Globus pallidus (tissue), 1 donor: ENCODE measurements around the gene MEF2D.

ENCODE experiments used
- DNase-seq: peaks from one replicate; pipeline ENCODE4 v3.0.0-alpha.2; 2015; ENCODE audit warnings: low spot score

Gene MEF2D

DNA sequence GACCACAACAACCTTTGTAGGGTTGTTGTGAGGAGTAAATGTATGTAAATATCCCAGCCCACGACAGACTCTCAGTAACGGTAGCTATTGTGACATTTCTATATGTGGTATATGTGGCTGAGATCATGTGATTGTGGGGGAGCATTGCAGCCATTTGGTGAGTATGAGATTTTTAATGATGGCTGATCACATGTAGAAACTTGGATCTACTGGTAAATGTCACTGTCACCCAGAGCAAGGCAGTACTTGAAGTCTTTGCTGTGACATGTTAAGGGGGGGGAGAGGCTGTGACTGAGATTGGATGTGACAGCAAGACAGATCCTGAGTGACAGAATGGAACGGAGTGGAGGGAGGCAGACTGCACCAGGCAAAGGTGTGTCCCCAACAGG lies 23.9 kb upstream of the MEF2D start:
- DNase-seq = no peak

DNA sequence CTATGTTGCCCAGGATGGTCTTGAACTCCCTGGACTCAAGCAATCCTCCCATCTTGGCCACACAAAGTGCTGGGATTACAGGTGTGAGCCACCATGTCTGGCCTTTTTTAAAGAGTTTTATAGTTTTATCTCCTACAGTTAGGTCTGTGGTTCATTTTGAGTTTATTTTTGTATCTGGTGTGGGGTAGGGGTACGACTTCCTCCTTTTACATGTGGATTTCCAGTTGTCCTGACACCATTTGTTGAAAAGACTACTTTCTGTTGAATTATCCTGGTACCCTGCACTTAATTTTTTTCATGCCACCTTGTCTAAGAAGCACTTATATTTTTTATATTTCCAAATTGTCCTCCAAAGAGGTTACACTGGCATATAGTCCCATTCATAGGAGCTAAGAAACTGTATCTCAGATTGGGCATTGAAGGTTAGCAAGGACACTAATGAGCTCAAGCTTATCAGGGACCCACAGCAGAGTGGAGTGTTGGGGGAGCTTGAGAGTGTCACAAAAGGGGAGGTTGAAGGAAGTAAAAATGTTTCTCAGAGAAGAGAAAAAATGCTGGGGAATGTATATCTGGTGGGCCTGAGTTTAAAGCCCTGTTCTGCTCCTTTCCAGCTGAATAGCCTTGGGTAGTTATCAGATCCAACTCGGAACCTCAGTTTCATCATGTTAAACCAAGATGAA lies 23.4 kb upstream of the MEF2D start:
- DNase-seq = no peak

DNA sequence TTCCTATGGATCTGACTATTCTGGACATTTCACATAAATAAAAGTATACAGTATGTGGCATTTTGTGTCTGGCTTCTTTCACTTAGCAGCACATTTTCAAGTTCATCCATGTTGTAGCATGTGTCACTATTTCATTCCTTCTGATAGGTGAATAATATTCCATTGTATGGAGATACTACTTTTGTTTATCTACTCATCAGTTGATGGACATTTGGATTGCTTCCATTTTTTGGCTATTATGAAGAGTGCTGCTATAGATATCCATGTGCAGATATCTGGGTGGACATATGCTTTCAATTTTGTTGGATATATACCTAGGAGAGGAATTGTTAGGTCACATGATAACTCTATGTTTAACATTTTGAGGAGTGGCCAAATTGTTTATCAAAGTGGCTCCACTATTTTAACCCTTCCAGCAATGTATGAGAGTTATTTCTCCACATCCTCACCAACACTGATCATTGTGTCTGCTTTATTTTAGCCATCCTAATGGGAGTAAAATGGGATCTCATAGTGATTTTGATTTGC lies 21.9 kb upstream of the MEF2D start:
- no peak for DNase-seq

DNA sequence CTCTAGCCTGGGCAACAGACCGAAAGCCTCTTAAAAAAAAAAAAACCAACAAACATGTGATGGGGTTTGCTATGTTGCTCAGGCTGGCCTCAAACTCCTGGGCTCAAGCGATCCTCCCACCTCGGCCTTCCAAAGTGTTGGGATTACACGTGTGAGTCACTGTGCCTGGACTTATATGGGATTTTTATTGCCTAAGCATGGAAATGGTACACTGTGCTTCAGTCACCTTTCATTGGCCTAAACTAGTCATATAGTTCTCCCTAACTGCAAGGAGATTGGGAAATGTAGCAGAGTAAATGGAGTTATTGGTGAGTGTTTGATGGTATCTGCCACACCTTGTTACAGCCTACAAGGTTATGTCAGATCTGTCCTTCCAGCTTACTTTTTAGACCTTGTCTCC lies 17.2 kb upstream of the MEF2D start:
- no peak for DNase-seq

DNA sequence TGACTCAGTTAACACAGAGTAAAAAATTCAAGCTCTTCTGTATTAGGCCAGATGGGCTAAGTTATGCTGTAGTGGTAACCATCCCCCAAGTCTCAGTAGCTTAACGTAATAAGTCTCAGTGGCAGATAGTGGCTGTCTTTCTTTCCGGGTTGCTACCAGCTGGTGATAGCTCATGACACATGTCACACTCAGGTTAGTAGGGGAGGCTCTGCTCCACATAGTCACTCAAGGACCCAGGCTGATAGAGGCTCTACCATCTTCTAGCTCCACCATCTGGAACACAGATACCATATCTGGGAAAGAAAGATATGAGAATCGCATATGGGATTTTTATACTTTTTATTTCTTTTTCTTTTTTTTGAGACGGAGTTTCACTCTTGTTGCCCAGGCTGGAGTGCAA lies 16.2 kb upstream of the MEF2D start:
- no peak for DNase-seq

DNA sequence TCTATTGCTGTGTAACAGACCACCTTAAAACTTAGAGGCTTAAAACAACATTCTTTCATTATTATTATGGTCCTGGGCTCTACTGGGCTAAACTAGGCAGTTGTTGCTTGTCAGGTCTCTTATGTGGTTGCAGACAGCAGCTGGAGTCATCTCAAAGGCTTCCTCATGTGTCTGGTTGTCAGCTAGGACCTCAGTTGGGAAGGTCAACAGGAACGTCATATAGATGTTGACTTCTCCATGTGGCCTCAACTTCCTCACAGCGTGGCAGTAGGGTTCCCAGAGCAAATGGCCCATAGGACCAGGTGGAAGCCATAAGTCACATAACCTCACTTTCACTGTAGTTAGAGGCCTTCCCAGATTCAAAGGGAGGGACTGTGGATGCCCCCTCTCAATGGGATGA lies 15.4 kb upstream of the MEF2D start:
- DNase-seq = no peak

DNA sequence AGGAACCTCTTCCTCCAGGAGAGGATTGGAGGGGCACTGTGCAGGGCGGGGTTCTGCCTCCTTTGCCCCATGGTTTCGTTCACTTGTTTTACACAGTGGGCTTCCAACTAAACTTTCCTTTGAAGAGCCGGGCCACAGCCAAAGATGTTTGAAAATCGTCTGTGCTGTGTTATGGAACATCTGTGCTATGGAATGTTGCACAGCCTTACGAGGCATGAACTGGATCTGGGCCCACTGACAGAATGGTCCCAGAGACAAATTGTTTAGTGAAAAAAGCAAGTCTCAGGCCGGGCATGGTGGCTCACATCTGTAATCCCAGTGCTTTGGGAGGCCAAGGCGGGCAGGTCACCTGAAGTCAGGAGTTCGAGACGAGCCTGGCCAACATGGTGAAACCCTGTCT lies 12.6 kb upstream of the MEF2D start:
- no peak for DNase-seq

DNA sequence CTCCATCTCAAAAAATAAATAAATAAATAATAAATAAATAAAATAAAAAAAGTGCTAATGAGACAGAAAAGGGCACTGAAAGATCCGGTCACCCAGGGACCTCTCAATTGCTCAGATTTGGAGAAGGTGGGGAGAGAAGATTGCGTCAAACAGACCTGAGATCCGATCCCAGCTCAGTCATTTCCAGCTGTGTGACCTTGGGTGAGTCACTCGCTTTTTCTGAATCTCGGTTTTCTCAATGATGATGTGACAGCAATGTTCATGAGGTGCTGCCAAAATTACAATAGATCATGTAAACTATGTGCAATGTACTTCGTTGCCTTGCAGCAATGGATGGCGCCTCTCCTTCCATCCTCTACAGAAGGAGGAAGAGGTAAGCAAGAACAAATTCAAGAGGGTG lies 11.1 kb upstream of the MEF2D start:
- DNase-seq = no peak

DNA sequence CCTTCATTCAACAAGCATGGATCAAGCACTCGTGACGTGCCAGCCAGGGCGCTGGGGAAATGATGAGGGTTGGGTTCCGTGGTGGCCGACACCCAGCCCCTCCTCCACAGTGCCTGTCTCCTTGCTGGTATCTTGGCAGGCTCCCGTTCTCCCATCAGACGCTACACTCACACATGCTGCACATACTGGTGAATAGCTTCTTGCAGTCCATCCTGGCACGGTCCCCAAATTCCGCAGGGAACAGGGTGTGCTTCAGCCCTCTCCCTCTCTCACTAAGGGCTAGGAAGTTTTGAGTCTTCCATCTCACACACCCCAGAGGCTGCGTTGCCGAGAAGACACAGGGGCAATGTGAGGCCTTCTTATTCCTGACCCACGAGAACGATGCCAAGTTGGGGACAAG lies 10.1 kb upstream of the MEF2D start:
- DNase-seq = no peak

DNA sequence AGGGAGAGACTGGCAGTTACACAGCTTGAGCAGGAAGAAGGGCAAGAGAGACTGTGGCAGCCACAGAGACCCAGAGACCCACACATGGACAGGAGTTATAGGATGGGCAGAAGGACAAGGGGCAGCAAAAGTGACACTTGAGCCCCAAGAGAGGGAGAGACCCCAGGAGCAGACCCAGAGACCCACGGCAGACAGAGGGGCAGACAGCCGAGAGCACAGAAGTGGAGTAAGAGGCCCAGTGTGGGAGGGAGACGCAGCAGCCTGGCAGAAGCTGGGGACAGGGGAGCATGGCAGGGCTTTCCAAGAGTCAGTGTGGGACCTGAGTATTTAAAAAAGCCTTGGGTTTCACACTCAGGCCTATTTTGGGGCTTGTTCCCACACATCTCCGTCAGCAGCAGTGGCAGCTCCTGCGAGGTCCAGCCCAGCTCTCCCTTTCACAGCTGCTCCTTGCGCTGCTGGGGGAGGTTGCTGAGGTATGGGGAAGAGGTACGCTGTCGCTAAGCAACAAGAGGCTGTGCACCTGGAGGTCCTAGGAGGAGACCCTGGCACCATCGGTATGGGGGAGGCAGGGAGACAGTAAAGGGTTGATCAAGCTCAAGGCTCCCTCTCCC lies 9.0 kb upstream of the MEF2D start:
- DNase-seq = no peak

DNA sequence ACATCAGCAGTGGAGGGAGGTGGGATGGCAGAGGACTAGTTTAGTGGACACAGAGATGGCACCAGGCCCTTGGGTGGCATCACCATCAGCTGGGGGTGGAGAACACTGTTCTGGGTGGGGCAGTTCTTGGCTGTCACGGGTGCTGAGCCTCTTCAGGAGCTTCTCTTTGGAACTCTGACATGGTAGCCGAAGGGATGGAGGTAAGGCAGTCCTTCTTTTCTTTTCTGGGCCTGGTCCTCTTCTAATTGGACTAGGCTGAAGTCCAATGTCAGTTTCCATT lies 8.3 kb upstream of the MEF2D start:
- no peak for DNase-seq

DNA sequence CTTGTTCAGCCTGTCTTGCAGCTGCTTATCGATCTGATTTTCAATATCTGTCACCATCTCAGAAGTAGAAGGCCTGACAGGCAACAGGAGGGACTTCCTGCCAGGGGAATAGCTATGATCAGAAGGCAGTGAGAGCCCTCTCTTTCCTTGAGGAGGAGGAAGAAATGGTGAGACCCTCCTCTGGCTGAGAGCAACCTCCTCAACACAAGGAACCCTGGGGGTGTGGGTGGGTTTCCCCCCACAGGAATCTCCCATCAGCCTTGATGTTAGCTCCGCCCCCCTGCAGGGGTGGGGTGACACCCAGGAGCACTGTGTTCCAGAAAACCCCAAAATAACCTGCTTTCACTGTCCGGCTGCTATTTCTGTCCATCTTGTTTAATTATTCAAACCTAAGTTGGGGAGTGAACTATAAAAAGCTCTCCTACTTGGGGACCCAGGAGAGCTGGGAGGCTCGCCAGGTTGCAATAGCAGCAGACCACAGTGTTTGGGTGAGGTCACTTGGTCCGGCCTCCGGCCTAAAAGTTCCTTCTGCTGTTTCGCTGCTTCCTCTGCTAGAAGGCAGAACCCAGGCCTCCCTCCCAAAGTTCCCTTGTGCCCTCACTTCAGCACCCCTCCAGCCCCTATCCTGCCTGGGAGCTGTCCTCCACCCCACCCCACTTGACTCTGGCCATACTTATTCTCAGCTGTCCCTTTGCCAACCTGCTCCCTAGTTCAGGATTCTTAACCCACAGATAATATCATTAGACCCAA lies 7.8 kb upstream of the MEF2D start:
- no peak for DNase-seq

DNA sequence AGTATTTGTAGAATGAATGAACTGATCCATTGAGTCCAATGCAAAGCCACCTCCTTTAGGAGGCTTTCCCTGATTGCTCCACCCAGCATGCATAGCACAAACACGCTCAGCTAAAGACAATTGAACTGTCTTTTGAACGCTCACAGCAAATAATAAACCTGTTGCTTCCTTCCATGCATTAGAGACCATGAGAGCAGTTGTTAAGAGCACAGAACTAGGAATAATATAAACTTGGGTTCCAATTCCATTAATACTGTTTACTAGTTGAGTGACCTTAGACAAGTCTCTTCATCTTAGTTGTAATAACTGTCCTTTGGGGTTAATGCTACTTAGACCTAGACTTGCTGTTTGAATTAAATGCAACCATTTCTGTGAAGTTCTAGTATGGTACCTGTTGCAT lies 5.9 kb upstream of the MEF2D start:
- DNase-seq = no peak

DNA sequence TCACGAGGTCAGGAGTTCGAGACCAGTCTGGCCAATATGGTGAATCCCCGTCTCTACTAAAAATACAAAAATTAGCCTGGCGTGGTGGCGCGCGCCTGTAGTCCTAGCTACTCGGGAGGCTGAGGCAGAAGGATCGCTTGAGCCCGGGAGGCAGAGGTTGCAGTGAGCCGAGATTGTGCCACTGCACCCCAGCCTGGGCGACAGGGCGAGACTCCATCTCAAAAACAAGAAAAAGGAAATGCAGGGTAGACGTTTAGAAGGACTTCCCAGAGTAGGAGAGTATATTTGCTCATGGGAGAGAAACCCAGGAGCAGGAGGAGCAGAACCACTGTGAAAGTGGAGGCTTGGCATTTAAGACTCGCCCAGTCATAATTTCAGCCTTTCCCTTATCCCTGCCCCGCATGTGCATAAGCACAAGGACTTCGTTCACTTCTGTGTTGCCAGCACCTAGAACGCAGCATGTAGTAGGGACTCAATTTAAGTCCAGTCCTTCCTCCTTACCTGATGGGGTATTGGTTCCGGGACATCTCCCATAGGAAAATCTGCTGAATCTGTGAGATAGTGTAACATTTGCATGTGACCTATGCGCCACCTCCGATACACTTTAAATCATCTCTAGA lies 5.2 kb upstream of the MEF2D start:
- no peak for DNase-seq

DNA sequence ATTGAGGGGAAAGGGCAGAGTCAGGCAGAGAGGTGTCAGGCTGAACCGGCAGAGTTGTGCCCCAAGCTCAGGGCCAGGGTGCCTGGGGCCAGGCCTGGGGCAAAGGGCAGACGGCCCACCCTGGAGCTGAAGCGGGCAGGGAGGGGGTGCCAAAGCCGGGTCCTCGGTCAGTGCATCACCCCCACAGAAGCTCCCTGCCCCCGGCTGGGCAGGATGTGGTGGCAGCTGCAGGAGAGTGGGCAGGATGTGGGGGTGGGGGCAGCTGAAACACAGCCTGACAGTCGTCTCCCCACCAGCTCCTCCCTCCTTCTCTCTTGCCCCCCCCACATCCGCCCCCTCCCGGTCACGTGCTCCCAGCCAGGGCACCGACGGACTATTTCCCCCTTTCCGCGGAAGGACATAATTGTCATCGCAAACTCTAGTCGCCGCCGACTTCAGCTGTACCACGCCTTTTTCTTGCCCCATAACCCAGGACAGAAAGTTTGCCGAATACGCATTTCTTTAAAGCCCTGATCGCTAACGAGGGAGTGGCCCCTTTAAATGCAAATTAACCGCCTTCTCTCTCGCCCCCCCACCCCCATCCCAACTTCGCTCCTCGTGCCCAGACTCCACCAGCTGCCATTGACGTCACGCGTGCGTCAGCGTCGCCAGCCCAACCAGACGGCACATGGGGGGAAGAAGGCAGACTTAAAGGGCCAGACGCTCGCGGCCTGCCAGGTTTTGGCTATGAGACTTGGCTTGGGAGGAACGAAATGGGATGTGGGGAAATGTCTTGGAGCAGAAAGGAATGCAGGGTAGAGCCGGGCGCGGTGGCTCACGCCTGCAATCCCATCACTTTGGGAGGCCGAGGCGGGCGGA lies 4.5 kb upstream of the MEF2D start:
- DNase-seq = peak; percentile 98

DNA sequence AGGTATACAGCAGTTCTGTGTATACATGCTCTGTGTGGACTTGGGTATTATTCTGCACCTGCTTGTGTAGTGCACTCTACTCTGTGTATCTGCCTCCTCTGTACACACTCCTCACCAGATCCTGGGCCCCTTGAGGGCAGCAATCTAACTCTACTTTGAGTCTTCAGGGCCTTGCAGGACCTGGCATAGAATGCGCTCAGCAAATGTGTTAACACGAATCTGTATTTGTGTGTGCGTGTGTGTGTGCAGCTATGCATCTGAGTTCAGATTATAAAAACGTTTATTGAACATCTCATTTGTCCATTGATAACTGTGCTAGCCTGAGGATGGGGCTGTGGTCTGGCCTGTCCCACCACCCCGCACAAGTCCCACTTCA lies 3.9 kb upstream of the MEF2D start:
- DNase-seq = no peak

DNA sequence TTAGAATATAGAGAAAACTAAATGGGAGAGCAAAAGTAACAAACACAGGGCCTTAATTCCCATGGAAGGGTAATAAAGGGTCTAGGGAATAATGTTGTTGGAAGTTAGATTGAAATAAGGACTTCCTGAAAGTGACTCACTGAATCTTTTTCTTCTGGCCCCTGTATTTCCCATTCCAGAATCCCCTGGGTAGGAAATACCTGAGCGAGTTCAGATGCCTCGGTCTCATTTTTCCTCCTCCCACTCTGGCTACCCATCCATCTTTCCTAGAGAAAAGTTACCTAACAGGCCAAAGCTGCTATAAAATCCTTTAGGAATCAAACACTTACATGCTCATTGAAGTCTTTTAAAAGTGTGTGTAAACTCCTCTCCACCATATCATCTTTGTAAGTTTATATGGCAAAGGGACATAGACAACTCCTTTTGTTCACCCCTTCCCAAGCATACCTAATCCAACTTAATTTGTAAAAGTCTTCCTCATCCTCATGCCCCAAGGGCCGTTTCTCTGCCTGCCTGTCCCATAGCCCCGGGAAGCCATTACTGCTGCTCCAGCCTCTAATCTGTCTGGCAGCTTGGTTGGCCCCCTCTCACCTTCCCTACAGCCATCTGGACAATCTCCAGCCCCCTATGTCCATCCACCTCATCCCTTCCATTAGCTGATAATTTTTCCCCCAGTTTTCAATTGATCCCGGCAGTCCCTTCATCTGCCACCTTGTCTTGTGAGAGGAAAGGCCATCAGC lies 3.3 kb upstream of the MEF2D start:
- DNase-seq = no peak

DNA sequence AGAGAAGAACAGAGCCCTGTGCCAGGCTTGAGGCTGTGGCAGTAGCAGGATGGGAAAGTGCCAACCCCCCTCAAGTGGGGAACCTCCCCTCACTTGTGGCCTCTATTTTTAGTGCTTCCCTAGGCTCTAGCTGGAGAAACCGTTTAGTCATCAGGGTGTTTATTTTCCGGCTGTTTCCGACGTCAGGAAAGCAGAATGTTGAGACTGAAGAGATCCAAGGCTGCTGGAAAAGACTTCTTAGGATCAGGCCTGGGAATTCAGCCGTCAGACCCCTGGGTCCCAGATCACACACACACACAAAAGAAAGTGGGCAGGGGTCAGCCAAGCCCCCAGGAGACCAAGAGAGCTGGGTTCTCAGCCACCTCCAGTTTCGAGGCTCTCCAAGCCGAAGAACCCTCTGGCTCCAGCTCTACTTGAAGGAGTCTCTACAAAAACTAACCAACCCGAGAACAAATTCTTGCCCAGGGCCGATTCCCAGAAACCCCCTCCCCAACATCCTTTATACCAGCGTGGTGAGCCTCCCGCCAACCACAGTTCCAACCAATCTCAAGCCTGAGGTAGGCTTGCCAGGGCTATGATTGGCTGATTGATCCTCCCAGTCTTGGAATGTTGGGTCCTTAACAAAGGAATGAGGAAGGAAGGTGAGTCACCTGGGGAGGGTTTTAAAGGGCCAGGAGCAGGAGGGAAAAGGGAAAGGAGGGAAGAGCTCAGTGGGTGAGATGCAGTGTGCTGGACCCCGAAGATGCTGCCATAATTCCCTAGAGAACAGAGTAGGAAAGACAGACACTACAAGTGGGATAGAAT lies 2.5 kb upstream of the MEF2D start:
- DNase-seq = peak; percentile 76

DNA sequence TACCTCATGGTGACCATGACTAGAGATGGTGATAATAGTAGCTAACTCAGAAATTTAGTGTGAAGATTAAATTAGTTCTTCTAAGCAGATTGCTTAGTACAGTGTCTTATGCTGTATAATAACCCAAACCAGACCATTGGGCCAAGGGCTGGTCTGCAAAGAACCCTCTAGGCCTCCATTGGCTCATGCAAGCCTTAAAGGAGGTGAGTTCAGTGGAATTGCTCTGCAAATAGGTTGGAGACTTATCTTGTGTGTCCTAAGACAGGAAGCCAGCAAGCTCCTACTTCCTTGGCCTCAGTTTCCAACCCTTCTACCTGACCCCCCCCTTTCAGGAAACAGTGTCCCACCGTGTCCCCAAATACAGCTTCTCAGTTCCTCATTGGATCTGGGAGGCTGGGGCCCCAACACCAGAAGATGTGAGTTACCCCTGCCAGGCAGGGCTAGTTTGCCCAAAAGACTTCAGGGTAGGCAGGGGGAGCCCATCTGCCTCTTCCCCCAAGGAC lies 1.9 kb upstream of the MEF2D start:
- no peak for DNase-seq

DNA sequence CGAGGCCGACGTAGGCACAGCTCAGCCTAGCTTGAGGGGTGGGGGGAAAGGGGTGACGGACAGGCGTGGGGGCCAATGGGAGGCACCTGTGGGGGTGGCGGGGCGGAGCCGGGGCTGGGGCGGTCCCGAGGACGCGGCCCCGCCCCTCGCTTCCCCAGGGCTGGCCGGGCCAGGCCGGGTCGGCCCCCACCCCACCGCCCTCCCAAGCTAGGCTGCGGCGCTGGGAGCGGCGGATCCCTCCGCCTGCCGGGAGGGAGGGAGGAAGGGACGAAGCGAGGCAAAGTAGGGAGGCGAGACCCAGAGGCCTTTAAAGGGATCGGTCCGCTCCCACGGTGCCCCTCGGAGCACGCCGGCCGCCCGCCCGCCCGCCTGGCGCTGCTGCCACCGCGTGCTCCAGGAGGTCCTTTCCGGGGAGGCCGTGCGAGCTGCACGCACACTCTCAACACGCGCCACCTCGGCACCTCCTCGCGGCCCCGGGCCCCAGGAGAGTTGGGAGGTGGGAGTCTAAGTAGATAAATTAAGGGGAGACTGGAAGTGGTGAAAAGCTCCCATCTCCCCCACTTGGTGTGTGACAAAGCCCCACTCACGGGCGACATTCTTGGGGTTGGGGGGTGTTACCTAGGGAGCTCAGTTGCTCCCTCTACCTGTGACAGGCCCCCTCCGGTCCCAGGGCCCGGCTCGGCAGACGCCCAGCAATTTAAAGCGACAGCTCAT lies 375 bp upstream of the MEF2D start:
- DNase-seq = peak; percentile 98
